Trophoblast cell (in vitro differentiated cells and primary cell): ENCODE data around the gene CFAP100.

ENCODE experiments used
- DNase-seq, 2 donors: peaks; one replicate each; pipeline ENCODE4 v3.0.0-alpha.2; 2016
- H2AFZ ChIP-seq: 2 replicates; pipeline ENCODE4 v1.6.1; 2013; ENCODE audit warnings: low read length, moderate library complexity, mild to moderate bottlenecking; ENCODE audit not compliant: insufficient read depth, poor library complexity
- H2AK5ac ChIP-seq: 2 replicates; pipeline ENCODE4 v1.6.1; 2013; ENCODE audit warnings: mild to moderate bottlenecking, low read length
- H2BK120ac ChIP-seq: 2 replicates; pipeline ENCODE4 v1.6.1; 2013; ENCODE audit warnings: low read length, mild to moderate bottlenecking, moderate library complexity; ENCODE audit not compliant: insufficient read depth, poor library complexity
- H2BK12ac ChIP-seq: 2 replicates; pipeline ENCODE4 v1.6.1; 2013; ENCODE audit warnings: mild to moderate bottlenecking, low read length, moderate library complexity
- H2BK5ac ChIP-seq: 2 replicates; pipeline ENCODE4 v1.6.1; 2013; ENCODE audit warnings: low read length, low read depth, moderate library complexity, mild to moderate bottlenecking; ENCODE audit not compliant: poor library complexity
- H3K14ac ChIP-seq: 2 replicates; pipeline ENCODE4 v1.6.1; 2013; ENCODE audit warnings: mild to moderate bottlenecking, low read length
- H3K18ac ChIP-seq: 2 replicates; pipeline ENCODE4 v1.6.1; 2013; ENCODE audit warnings: mild to moderate bottlenecking, low read length
- H3K23ac ChIP-seq: 2 replicates; pipeline ENCODE4 v1.6.1; 2013; ENCODE audit warnings: low read length
- H3K27ac ChIP-seq: 2 replicates; pipeline ENCODE4 v1.5.1; 2013; ENCODE audit warnings: low read depth, mild to moderate bottlenecking, inconsistent platforms, low read length, moderate library complexity
- H3K27me3 ChIP-seq: 2 replicates; pipeline ENCODE4 v1.6.1; 2013; ENCODE audit warnings: inconsistent platforms, mild to moderate bottlenecking, low read length, moderate library complexity; ENCODE audit not compliant: insufficient read depth
- H3K36me3 ChIP-seq, 2 experiments: 1 replicate in 1 of 2; 2 replicates in 1 of 2; pipeline ENCODE4 v1.6.1; 2013; ENCODE audit warnings: low read length in 2 of 2, mild to moderate bottlenecking in 2 of 2, moderate library complexity in 1 of 2; ENCODE audit not compliant: insufficient read depth in 2 of 2, control insufficient read depth in 1 of 2
- H3K4ac ChIP-seq: 2 replicates; pipeline ENCODE4 v1.6.1; 2013; ENCODE audit warnings: low read depth, mild to moderate bottlenecking, low read length, moderate library complexity
- H3K4me1 ChIP-seq, 2 experiments: 1 replicate in 1 of 2; 2 replicates in 1 of 2; pipeline ENCODE4 v1.6.1; 2013; ENCODE audit warnings: low read length in 2 of 2, mild to moderate bottlenecking in 2 of 2, moderate library complexity in 1 of 2; ENCODE audit not compliant: insufficient read depth in 2 of 2, control insufficient read depth in 1 of 2
- H3K4me2 ChIP-seq: 2 replicates; pipeline ENCODE4 v1.6.1; 2013; ENCODE audit warnings: inconsistent platforms, mild to moderate bottlenecking, low read length, moderate library complexity
- H3K4me3 ChIP-seq: 2 replicates; pipeline ENCODE4 v1.5.1; 2013; ENCODE audit warnings: mild to moderate bottlenecking, low read depth, low read length, inconsistent platforms
- H3K79me1 ChIP-seq: one replicate; pipeline ENCODE4 v1.6.1; 2013; ENCODE audit warnings: low read length
- H3K79me2 ChIP-seq: 2 replicates; pipeline ENCODE4 v1.6.1; 2013; ENCODE audit warnings: low read length, mild to moderate bottlenecking; ENCODE audit not compliant: control insufficient read depth, insufficient read depth, poor library complexity
- H3K9ac ChIP-seq: 2 replicates; pipeline ENCODE4 v1.6.1; 2013; ENCODE audit warnings: mild to moderate bottlenecking, low read length
- H3K9me3 ChIP-seq: 2 replicates; pipeline ENCODE4 v1.6.1; 2013; ENCODE audit warnings: low read depth, mild to moderate bottlenecking, control low read depth, inconsistent platforms, low read length; ENCODE audit not compliant: insufficient read depth
- H4K12ac ChIP-seq: 2 replicates; pipeline ENCODE4 v1.6.1; 2013; ENCODE audit warnings: low read depth, mild to moderate bottlenecking, low read length, moderate library complexity
- H4K8ac ChIP-seq: 2 replicates; pipeline ENCODE4 v1.6.1; 2013; ENCODE audit warnings: low read depth, mild to moderate bottlenecking, low read length, moderate library complexity
- H4K91ac ChIP-seq: one replicate; pipeline ENCODE4 v1.6.1; 2013; ENCODE audit warnings: low read depth, mild to moderate bottlenecking, low read length, moderate library complexity
- WGBS: extraction: QIAGEN DNeasy Blood & Tissue Kit; methylation state at CpG from one replicate; pipeline ENCODE4 v1.1.7; 2013; ENCODE audit warnings: missing lambda C conversion rate; ENCODE audit not compliant: insufficient read length, insufficient coverage; ENCODE audit errors: extremely low coverage; 5-methylcytosine and 5-hydroxymethylcytosine counted together

The CFAP100 gene

DNA sequence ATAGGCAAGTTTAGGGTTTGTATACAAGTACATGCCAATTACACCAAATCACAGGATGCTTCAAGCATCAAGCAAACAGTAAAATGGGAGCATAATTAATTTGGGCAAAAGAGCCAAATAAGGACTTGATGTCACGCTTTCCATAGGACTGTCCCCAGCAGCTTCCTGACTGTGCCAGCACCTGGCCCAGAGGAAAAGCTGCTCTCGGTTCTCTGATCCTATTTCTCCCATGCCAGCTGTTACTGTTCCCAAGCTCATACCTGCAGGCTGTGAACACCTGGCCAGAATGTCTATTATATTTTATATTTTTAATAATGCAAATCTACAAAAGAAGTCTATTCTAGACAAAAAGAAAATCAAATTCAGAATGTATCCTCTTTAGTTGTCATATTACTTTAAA, 68.8 kb downstream of the CFAP100 start:
- Histone ChIP-seq H3K27me3 (no peaks in the 10 kb centered on the region), H3K27ac (no peak overlapping the region), H3K4me2 (no peak overlapping the region), H2BK12ac (no peak overlapping the region), H3K14ac (no peak overlapping the region), H3K79me2 (no peaks in the 10 kb centered on the region), H3K4me3 (no peak overlapping the region), H4K12ac (no peak overlapping the region), H3K79me1 (no peaks in the 10 kb centered on the region), H2BK5ac (no peak overlapping the region), H3K23ac (no peak overlapping the region), H3K4ac (no peak overlapping the region), H2AK5ac (no peak overlapping the region), H3K36me3 (peaks cover 69 to 79% of the 10 kb centered on the region in 2 experiments), H2BK120ac (no peak overlapping the region), H2AFZ (no peak overlapping the region), H4K91ac (no peak overlapping the region), H3K9me3 (no peaks in the 10 kb centered on the region), H3K9ac (no peak overlapping the region), H3K4me1 (no peaks in the 10 kb centered on the region), H3K18ac (no peak overlapping the region), H4K8ac (no peak overlapping the region)
- DNase-seq = no peak
- no CpG with 5 or more reads among the region's 2 CpGs for WGBS

DNA sequence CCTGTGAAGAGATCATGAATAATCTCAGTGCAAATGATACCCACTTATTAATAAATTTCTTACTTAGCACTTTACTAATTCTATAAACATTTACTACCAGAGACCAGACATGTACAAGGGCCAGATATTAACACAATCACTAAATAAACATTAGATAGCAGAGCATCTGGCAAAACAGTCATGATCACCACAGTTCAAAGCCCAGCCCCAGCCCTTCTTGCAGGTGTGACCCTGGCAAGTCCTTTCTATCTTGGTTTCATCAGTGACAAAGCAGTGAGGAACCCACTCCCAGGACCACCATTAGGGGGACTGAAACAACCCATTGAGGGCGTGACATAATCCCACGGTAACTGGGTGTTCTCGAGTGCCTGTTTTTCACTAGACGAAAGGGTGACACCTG, 69.4 kb downstream of the CFAP100 start:
- Histone ChIP-seq H2AK5ac (no peak overlapping the region), H4K91ac (no peak overlapping the region), H3K14ac (no peak overlapping the region), H3K4ac (no peak overlapping the region), H3K4me1 (no peaks in the 10 kb centered on the region), H4K8ac (no peak overlapping the region), H3K9ac (no peak overlapping the region), H3K4me2 (no peak overlapping the region), H3K9me3 (no peaks in the 10 kb centered on the region), H3K79me2 (no peaks in the 10 kb centered on the region), H2BK120ac (no peak overlapping the region), H3K23ac (no peak overlapping the region), H3K79me1 (no peaks in the 10 kb centered on the region), H3K36me3 (peaks cover 72 to 82% of the 10 kb centered on the region in 2 experiments), H2BK12ac (no peak overlapping the region), H4K12ac (no peak overlapping the region), H3K27me3 (no peaks in the 10 kb centered on the region), H3K27ac (no peak overlapping the region), H2BK5ac (no peak overlapping the region), H3K4me3 (no peak overlapping the region), H2AFZ (no peak overlapping the region), H3K18ac (no peak overlapping the region)
- DNase-seq = no peak
- no CpG with 5 or more reads among the region's 4 CpGs for WGBS

DNA sequence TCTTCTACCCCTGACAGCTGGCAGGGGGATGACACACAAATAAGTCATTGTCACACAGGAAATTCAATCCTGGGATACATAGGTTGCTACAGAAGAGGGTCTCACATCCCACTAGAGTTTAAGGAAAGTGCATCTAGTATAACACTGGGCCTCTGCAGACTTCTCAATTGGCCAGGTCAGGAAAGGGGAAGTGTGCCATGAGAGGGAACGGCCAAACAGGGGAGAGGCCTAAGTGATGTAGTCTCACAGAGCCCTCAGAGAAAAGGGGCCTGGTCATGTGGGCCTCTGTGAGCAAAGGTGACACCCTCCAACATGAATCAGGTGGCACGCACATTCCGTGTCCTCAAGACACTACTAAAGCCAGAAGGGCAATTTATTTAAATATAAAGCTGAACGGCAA, 69.8 kb downstream of the CFAP100 start:
- no peak for DNase-seq
- Histone ChIP-seq H4K12ac (no peak overlapping the region), H3K4me2 (no peak overlapping the region), H3K9ac (no peak overlapping the region), H3K14ac (no peak overlapping the region), H3K4me3 (no peak overlapping the region), H3K18ac (no peak overlapping the region), H4K91ac (no peak overlapping the region), H2BK5ac (no peak overlapping the region), H2AFZ (no peak overlapping the region), H3K27me3 (no peaks in the 10 kb centered on the region), H3K36me3 (peaks cover 74 to 83% of the 10 kb centered on the region in 2 experiments), H3K9me3 (no peaks in the 10 kb centered on the region), H2BK120ac (no peak overlapping the region), H3K27ac (no peak overlapping the region), H3K4ac (no peak overlapping the region), H3K4me1 (no peaks in the 10 kb centered on the region), H4K8ac (no peak overlapping the region), H2BK12ac (no peak overlapping the region), H3K79me1 (no peaks in the 10 kb centered on the region), H3K23ac (no peak overlapping the region), H3K79me2 (no peaks in the 10 kb centered on the region), H2AK5ac (no peak overlapping the region)
- no CpG with 5 or more reads among the region's 4 CpGs for WGBS

DNA sequence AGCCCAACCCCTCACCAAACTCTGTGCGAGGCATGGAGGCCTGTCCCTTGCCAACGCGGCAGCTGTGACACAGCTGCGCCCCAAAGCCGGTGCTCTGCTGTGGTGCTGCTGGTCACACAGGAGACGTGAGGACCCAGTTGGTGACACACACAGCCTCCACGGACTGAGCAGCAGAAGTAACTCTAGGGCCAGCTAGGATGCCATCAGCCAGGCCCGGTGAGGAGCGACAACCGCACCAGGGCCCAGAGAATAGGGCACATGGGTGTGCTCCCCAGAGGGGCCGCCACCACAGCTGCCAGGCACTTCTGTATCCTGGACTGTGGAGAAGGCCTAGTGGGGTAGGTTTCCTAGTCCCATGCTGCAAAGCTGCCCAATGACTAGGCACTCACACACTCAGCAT, 70.3 kb downstream of the CFAP100 start:
- H4K8ac ChIP-seq = no peak overlapping the region
- H2BK12ac ChIP-seq = no peak overlapping the region
- H3K36me3 ChIP-seq = peaks cover 76 to 84% of the 10 kb centered on the region in 2 experiments
- H3K9ac ChIP-seq = no peak overlapping the region
- H2AFZ ChIP-seq = no peak overlapping the region
- H3K4me1 ChIP-seq = no peaks in the 10 kb centered on the region
- H3K4me3 ChIP-seq = peak overlapping the region; percentile 27
- H4K12ac ChIP-seq = no peak overlapping the region
- H2AK5ac ChIP-seq = no peak overlapping the region
- no peak overlapping the region for H3K18ac ChIP-seq
- H3K4me2 ChIP-seq = no peak overlapping the region
- no peaks in the 10 kb centered on the region for H3K79me2 ChIP-seq
- no CpG with 5 or more reads among the region's 11 CpGs for WGBS
- H3K27ac ChIP-seq = no peak overlapping the region
- no peak overlapping the region for H2BK120ac ChIP-seq
- no peak overlapping the region for H4K91ac ChIP-seq
- no peak overlapping the region for H3K14ac ChIP-seq
- no peak overlapping the region for H2BK5ac ChIP-seq
- H3K9me3 ChIP-seq = no peaks in the 10 kb centered on the region
- H3K27me3 ChIP-seq = no peaks in the 10 kb centered on the region
- no peak overlapping the region for H3K23ac ChIP-seq
- H3K79me1 ChIP-seq = no peaks in the 10 kb centered on the region
- H3K4ac ChIP-seq = no peak overlapping the region
- no peak for DNase-seq
